Effector memory CD4-positive, alpha-beta T cell (primary cell): ENCODE data around the gene GRAPL.
"Not testable (repeated sequence)": the region's sequence is repeated elsewhere in the genome, so short reads cannot be mapped to it uniquely, and the experiment has no call there.

Source experiments
- DNase-seq, 3 donors: peaks; one replicate each; pipeline ENCODE4 v3.0.0-alpha.2; 2020
- H3K27ac ChIP-seq: 2 replicates; pipeline ENCODE4 v1.7.0; 2013; ENCODE audit warnings: mild to moderate bottlenecking, low read length, moderate library complexity; ENCODE audit not compliant: insufficient read depth, poor library complexity, severe bottlenecking
- H3K27me3 ChIP-seq: replicated peaks from 2 replicates; pipeline ENCODE4 v1.7.0; 2013; ENCODE audit warnings: mild to moderate bottlenecking, low read length; ENCODE audit not compliant: insufficient read depth, control insufficient read depth, poor library complexity, severe bottlenecking
- H3K36me3 ChIP-seq: 2 replicates; pipeline ENCODE4 v1.7.0; 2013; ENCODE audit warnings: mild to moderate bottlenecking, low read length, moderate library complexity; ENCODE audit not compliant: control insufficient read depth, insufficient read depth
- H3K4me1 ChIP-seq: 2 replicates; pipeline ENCODE4 v1.7.0; 2013; ENCODE audit warnings: low read length, mild to moderate bottlenecking; ENCODE audit not compliant: control insufficient read depth, insufficient read depth, poor library complexity, severe bottlenecking
- H3K4me3 ChIP-seq: 2 replicates; pipeline ENCODE4 v1.7.0; 2013; ENCODE audit warnings: low read length, low read depth, mild to moderate bottlenecking; ENCODE audit not compliant: insufficient read depth, poor library complexity, severe bottlenecking
- H3K9me3 ChIP-seq: 2 replicates; pipeline ENCODE4 v1.7.0; 2013; ENCODE audit warnings: mild to moderate bottlenecking, low read length, moderate library complexity; ENCODE audit not compliant: control insufficient read depth

GRAPL gene

DNA sequence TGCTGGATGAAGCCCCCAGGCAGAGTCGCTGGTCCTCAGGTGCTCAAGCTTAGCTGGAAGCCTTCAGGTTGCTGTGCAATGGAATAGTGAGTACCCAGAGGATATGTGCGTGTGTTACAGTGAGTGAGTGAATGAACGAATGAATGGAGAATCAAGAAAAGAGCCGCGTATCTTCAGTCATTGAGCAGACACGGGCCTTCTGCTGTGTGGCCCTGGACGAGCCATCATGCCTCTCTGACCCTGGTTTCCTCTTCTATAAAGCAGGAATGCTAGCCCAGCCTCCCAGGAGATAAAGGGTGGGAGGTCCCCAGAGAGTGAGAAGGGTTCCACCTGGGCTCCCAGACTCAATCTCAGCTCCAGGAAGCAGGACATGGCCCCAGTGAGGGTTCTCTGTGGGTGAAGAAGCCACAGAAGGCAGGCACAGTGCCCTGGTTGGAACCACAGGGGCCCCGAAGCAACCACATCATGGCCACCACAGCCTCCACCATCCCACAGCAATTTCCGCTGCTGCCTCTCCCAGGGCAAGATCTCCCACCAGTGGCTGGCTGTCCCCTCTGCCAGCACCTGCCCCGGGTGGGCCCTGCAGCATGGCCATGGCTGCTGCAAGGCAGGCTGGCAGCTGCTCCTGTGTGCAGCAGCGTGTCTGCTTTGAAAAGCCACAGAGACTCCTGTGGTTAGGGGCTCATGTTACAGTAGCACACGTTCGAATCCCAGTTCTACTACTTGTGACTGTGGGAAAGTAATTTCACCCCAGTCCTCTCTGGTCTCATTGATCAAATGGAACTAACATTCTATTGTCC, 34.1 kb downstream of the GRAPL start:
- H3K4me3 ChIP-seq, H3K9me3 ChIP-seq, H3K27me3 ChIP-seq, H3K27ac ChIP-seq, DNase-seq, H3K36me3 ChIP-seq, H3K4me1 ChIP-seq: not testable (repeated sequence)

DNA sequence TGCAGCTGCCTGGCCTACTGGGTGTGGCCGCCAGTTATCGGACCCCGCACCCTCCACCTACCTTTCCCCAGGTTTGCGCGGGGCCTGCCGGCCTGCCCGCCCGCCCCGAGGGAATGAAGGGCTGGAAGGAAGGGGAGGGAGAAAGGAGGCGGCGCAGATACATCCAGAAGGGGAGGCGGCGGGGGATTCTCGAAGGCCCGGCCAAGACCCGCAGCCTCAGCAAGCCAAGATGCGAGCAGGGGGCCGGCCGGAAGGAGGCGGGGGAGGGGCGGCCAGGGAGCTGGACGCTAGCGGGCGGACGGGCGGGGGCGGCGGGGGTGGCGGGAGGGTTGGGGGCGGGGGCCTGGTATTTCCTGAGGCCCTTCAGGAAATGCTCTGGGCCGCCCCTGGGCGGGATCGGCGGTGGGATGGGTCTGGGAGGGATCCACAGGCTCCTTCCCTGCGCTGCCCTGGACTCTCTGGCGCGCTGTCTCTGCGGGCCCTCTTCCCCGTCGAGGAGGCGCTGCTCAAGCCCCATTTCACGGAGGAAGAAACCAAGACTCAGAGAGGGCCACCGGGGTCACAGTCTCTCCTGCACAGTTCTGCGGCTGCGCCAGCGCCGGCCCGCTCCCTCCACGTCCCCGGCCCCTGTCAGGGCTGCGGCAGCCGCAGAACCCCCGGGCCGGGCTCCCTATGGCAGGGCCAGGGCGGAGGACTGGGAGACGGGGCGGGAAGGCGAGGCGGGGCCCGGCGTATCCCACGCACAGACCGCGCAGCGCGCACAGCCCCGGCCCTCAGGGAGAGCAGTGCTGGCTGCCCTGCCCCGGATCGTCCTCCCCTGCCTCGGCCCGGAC, 35.2 kb downstream of the GRAPL start:
- not testable (repeated sequence) for H3K9me3 ChIP-seq, H3K27me3 ChIP-seq, H3K4me1 ChIP-seq, DNase-seq, H3K36me3 ChIP-seq, H3K4me3 ChIP-seq, H3K27ac ChIP-seq

DNA sequence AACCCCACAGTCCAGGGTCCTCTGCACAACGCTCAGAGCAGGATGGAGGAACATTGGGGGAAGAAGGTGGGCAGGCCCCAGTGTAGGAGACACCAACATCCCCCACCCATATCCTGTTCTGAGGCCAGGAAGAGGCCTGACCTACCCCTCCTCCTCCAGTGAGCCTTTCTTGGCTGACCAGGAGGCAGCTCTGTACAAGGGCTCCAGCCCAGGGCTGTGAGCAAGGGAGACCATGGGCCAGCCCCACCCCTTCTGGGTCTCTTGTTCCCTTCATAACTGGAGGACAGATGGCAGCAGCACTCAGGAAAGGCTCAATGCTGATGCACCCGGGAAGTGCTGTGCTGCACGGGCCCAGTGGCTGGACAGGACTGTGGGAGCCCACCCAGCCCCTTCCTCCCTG, 47.0 kb downstream of the GRAPL start:
- not testable (repeated sequence) for H3K36me3 ChIP-seq, H3K27me3 ChIP-seq, H3K27ac ChIP-seq, H3K4me1 ChIP-seq, DNase-seq, H3K4me3 ChIP-seq, H3K9me3 ChIP-seq

DNA sequence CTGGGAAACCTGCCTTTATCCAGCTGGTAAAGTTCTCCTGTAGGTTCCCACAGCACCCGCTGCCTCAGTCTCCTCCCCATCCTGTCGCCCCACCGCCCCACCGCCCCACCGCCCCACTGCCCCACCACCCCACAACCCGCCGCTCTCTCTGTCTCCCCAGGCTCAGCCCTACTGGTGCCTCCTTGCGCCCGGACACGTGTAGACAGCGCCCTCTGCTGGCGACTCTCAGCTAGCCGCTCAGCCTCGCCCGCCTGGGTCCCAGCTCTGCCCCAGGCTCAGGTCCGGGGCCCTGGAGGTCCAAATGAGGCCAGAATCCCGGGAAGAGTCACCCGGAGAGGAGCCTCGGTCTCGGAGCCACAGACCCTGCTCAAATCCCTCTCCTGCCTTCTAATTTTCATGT, 48.0 kb downstream of the GRAPL start:
- not testable (repeated sequence) for H3K27ac ChIP-seq, H3K27me3 ChIP-seq, H3K4me1 ChIP-seq, H3K9me3 ChIP-seq, H3K4me3 ChIP-seq, DNase-seq, H3K36me3 ChIP-seq

DNA sequence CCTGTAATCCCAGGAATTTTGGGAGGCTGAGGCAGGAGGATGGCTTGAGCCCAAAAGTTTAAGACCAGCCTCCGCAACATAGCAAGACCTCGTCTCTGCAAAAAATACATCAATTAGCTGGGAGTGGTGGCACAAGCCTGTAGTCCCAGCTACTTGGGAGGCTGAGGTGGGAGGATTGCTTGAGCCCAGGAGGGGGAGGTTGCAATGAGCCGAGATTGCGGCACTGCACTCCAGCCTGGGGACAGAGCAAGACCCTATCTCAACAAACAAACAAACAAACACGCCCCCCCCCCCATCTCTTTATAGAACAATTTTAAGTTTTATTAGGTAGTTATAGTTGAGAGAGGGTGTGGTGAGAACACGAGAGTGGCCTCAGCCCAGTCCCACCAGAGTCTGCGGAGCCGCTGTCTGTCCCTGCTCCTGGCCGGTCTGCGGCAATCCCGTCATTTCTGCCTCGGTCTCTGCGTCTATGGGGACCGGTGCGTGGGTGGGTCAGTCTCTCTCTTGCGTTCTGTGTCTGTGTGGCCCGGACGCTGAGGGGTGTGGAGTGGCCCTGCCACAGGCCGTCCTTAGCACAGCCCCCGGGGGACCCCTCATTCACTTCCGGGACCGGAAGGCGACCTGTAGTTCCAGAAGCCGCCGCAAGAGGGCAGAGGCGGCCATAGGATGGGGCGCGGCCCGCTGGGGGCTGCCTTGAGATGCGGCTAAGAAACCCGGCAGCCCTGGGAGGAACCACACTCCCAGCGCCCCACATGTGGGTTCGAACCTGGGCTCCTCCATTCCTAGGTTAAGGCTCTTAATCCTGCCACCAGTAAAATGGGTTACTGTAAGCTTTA, 53.9 kb downstream of the GRAPL start:
- H3K4me1 ChIP-seq, DNase-seq, H3K27me3 ChIP-seq, H3K9me3 ChIP-seq, H3K36me3 ChIP-seq, H3K4me3 ChIP-seq, H3K27ac ChIP-seq: not testable (repeated sequence)

DNA sequence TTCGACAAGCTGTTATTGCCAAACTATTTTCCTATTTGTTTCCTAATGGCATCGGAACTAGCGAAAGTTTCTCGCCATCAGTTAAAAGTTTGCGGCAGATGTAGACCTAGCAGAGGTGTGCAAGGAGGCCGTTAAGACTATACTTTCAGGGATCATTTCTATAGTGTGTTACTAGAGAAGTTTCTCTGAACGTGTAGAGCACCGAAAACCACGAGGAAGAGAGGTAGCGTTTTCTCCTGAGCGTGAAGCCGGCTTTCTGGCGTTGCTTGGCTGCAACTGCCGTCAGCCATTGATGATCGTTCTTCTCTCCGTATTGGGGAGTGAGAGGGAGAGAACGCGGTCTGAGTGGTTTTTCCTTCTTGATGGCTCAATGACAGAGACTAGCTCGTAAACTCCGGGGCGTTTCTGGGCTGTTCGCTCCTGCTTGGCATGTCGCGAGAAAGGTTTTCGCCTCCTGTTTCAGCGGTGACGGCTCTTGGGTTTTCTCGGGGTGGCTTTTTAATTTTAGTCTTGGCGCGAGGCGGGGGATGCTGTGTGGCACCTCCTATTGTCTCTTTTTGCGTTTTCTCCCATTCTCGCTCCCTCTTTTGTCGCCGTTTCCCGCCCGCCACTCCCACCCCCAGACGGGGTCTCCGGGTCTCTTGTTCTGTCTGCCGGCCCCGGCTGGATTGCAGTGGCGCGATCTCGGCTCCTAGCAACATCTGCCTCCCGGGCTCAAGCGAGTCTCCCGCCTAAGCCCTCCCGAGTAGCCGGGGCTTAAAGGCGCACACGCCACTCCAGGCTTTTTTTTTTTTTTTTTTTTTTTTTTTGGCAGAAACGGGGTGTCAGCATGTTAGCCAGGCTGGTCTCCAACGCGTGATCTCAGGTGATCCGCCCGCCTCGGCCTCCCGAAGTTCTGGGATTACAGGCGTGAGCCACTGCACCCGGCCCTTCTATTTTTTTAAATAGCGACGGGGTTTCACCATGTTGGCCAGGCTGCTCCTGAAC, 60.8 kb downstream of the GRAPL start:
- not testable (repeated sequence) for H3K36me3 ChIP-seq, H3K27ac ChIP-seq, H3K4me1 ChIP-seq, H3K27me3 ChIP-seq, DNase-seq, H3K9me3 ChIP-seq, H3K4me3 ChIP-seq

DNA sequence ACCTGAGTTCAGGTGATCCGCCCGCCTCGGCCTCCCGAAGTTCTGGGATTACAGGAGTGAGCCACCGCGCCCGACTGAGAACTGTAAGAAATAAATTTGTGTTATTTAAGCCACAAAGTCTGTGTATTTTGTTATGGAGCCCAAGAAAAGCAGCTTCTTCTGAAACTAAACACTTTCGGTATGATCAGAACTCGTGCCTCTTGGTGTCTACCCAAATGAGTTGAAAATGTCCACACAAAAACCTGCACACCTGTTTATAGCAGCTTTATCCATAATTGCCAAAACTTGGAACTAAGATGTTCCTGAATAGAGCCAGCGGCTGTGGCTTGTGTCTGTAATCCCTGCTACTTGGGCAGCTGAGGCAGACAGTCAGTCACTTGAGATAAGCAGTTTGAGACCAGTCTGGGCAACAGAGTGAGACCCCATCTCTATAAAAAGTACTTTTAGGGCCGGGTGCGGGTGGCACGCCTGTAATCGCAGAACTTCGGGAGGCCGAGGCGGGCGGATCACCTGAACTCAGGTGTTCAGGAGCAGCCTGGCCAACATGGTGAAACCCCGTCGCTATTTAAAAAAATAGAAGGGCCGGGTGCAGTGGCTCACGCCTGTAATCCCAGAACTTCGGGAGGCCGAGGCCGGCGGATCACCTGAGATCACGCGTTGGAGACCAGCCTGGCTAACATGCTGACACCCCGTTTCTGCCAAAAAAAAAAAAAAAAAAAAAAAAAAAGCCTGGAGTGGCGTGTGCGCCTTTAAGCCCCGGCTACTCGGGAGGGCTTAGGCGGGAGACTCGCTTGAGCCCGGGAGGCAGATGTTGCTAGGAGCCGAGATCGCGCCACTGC, 61.7 kb downstream of the GRAPL start:
- not testable (repeated sequence) for H3K36me3 ChIP-seq, H3K9me3 ChIP-seq, H3K4me3 ChIP-seq, H3K4me1 ChIP-seq, H3K27ac ChIP-seq, H3K27me3 ChIP-seq, DNase-seq

DNA sequence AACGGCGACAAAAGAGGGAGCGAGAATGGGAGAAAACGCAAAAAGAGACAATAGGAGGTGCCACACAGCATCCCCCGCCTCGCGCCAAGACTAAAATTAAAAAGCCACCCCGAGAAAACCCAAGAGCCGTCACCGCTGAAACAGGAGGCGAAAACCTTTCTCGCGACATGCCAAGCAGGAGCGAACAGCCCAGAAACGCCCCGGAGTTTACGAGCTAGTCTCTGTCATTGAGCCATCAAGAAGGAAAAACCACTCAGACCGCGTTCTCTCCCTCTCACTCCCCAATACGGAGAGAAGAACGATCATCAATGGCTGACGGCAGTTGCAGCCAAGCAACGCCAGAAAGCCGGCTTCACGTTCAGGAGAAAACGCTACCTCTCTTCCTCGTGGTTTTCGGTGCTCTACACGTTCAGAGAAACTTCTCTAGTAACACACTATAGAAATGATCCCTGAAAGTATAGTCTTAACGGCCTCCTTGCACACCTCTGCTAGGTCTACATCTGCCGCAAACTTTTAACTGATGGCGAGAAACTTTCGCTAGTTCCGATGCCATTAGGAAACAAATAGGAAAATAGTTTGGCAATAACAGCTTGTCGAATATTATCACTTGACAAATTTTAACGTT, 62.5 kb downstream of the GRAPL start:
- H3K27ac ChIP-seq, H3K36me3 ChIP-seq, H3K9me3 ChIP-seq, DNase-seq, H3K27me3 ChIP-seq, H3K4me3 ChIP-seq, H3K4me1 ChIP-seq: not testable (repeated sequence)
